Measurements from ENCODE around the gene L3MBTL4. TPM values are rescaled to one million over a fixed set of nuclear protein-coding genes. Genes with fewer than 3 reads are reported as not detected.
"Not testable (repeated sequence)": the region's sequence is repeated elsewhere in the genome, so short reads cannot be mapped to it uniquely, and the experiment has no call there.

Gene L3MBTL4
- total RNA-seq, 1 donor from 2014 or later: 7.5 TPM

DNA sequence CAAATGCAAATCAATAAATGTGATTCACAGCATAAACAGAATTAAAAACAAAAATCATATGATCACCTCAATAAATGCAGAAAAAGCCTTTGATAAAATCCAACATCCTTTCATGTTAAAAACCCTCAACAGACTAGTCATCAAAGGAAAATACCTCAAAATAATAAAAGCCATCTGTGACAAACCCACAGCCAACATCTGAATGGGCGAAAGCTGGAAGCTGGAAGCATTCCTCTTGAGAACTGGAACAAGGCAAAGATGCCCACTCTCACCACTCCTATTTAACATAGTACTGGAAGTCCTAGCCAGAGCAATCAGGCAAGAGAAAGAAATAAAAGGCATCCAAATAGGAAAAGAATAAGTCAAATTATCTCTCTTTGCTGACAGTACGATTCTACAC, 367.1 kb downstream of the L3MBTL4 start:
- DNase-seq (ENCODE audit: low spot score): not testable (repeated sequence)

DNA sequence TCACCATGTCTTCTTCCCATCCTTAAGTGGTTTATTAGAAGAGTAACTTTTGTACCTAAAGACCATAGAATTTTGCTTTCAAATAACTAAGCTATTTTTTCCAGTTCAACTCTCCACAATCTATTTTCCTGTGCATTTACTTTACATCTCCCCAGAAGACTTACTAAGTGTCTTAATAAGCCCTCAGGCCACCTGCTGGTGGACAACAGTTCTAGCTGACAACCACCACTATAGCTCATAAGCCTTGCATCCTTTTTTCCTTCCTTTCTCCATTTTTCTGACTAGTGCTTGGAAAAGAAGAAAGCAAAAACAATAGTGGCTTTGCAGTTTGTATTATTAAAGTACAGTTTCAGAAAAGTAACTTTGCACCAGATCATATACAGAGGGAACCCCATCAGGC, 369.9 kb downstream of the L3MBTL4 start:
- DNase-seq (ENCODE audit: low spot score): no peak

DNA sequence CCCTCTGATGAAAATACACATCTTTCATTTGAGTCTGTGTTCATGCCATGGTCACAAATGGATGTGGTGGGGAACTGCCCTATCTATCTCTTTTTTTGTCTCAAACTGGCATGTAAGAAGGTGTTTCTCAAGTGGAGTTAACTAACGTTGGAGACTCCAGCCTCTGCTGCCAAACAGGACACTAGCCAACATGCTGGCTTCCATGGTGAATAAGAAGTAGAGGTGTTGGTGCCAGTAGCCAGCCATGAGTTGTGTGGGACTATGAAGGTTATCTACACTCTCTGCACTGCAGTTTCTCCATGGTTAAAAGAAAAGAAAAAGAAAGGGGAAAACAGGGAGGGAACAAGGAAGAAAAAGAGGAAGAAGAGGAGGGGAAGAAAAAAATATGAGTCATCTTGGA, 370.4 kb downstream of the L3MBTL4 start:
- DNase-seq (ENCODE audit: low spot score): no peak

DNA sequence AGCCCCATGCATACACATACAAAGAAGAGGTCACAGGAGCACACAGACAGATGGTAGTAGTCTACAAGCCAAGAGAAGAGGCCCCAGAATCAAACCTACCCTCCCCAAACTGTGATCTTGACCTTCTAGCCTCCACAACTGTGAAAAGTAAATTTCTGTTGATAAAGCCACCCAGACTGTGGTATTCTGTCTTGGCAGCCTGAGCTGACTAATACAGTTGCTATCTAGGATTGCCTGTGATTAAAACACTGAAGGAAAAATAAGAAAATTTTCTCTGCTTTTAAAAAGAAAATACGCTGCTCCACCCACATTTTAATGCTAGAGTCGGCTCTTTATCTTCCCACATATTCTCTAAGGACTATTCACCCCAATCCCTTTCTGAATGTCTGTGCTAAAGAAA, 375.7 kb downstream of the L3MBTL4 start:
- no peak for DNase-seq (ENCODE audit: low spot score)

DNA sequence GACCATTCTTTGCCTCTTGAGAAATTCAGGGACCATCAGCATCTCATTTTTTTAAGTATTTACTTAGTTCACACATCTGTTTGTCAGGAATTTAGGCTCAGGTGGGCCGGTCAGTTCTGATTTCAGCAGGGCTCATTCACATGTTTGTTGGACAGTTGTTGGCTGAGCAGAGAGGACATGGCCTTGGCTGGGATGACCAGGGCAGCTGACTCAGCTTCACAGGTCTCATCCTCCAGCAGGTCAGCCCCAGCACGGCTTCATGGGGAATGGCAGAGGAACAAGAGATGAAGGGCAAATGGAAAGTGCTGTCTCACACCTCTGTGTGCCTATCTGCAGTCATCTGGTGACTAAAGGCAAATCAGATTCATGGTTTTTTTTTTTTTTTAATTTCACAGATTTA, 383.3 kb downstream of the L3MBTL4 start:
- no peak for DNase-seq (ENCODE audit: low spot score)

DNA sequence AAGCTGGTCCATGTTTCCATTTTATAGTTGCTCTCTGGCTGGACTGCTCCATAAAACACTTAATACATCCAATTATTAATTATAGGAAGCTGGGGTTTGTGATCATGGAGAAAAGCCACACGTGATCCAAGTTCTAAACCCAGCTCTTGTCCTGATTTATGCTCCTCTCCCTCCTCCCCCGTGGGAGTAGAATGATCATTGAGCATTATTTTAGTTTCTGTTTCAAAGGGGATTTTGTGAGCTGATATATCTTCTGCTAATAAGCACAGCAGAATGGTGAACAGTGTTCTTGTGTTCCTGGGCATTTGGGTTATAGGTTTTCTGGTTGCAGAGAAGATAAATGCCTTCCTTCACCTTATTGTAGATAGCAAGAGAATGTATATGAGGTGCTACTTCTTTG, 383.7 kb downstream of the L3MBTL4 start:
- DNase-seq (ENCODE audit: low spot score): no peak

DNA sequence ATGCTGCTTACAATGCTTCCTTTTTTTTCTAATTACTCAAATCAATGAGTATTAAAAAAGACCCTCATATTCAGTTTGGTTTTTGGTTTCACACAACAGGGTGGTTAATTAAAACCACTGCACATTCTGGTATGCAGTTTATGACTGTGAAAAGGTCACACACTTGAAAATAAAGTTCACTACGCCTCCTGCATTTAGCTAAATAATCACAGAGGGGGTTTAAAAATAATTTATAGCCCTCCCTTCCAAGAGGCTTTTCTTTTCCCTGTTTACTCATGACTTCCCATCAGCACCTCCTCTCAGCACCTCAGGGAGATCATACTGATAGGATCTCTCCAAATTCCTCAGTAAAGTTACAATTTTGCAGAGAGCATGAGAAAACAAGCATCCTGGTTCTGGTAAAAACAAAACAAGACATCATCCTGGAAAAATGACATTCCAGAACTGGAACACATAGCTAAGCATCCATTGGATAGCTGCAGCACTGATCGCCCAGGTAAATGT, 389.9 kb downstream of the L3MBTL4 start:
- no peak for DNase-seq (ENCODE audit: low spot score)

DNA sequence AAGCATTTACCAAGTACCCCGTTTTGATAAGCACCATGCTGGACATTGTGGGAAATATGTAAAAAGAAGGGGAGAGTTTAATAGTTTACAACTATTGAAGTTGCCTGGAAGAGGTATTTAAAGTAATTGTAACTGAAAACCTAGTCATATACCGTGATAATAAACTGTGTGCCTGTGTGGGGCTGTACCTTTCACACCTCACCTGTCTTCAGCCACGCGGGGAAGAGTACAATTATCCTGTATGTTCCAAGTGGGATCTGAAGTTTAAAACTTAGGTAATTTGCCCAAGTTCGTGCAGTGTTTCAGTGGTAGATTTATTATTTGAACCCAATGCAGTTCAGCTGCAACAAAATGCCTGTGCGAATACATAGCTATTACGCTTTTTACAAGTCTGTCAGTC, 391.2 kb downstream of the L3MBTL4 start:
- no peak for DNase-seq (ENCODE audit: low spot score)

DNA sequence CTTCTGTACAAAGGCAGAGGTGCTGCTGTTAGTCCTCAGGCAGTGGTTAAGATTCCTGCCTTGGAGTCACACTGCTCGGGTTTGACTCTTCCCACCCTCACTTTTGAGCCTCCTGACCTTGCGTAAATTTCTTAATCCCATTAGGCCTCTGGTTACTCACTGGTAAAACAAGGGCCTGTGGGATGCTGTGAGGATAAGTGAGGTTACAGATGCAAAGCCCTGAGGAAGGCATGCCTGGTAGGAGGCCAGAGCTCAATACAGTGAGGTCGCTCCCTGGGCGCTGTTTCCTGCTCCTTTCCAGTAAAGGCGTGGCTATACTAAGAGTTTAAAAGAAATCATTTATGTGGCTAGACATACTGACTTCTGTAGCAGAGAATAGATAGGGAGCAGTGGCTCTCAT, 391.9 kb downstream of the L3MBTL4 start:
- no peak for DNase-seq (ENCODE audit: low spot score)

DNA sequence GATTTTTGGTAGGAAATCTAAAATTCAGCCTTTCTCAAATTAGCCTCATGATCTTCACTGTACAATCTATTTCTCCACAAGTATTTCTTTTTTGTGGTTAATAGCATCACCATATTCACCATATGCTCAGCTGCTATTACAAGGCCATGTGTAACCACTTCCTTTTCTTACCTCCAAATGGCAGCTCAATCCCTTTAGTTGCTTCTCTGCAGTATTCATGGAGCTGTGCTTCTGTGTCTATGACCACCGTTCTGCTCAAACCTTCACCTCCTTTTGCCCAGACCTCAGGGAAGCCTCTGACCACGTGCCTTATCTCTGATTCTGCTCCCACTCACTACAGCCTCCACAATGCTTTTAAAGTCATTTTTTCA, 392.7 kb downstream of the L3MBTL4 start:
- no peak for DNase-seq (ENCODE audit: low spot score)

DNA sequence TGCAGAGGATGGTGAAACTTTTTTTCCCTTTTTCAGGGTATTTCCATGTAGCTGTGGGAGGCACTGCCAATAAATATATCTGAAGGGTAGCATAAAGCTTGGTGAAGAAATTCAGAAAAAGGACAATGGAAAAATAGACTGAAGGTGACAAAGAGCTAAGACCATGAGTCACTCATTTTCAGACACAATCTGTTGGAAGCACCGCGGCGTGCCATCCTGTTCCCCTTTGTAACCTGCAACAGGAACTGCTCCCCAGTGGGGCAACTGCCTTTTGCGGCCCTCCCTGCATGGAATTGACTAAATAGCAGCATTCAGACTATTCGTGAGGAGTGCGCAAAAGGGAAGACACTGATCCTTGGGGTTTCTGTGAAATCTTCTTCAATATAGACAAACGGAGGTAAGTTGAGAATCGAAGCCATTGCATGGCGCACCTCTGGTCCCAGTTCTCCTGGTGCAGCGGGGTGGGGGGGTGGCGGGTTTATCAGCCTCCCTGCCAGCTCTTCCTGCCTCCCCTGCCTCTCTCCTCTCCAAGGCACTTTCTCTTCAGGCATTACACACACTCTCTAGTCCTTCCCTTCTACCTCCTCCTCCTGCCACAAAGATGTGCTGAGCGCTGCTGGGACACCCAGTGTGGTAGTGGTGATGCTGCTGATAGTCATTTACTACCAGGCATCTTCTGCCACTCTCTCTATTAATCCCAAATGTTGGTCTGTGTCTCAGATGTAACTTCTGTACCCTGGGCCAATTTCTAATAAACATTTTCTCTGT, 393.2 kb downstream of the L3MBTL4 start:
- no peak for DNase-seq (ENCODE audit: low spot score)

DNA sequence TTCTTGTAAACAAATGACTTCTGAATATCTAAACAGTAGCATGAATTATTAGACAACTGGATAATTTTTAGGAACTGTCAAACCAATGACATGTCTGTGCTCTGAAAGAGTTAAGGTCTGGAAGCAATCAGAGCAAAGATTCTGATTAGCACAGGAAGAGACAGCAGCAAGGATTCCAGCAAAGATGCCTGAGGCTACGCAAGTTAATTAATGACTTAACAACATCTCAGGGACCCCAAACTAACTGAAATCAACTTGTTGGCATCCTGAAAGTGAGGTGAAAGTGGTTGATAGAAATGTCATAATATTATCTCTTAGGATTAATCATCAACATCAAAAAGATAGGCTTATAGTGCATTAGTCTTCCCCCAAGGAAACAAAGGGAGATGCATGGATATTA, 396.0 kb downstream of the L3MBTL4 start:
- DNase-seq (ENCODE audit: low spot score): no peak

DNA sequence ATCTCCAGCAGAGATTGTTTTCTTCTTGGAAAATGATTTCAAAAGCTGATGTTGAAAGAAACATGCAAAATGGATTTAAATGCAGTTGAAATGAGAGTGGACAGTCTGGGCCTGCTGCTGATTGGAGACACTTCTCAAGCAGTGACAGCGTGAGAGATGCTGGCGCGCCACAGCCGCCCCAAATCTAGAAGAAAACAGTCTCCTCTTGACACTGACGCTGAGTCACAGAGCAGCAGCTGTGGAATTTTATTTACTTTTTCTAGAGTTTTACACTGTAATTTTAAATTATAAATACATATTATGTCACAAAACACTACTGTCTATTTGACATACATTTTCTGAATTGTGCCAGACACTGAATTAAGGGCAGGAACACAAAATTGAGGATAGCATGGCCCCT, 397.5 kb downstream of the L3MBTL4 start:
- no peak for DNase-seq (ENCODE audit: low spot score)

DNA sequence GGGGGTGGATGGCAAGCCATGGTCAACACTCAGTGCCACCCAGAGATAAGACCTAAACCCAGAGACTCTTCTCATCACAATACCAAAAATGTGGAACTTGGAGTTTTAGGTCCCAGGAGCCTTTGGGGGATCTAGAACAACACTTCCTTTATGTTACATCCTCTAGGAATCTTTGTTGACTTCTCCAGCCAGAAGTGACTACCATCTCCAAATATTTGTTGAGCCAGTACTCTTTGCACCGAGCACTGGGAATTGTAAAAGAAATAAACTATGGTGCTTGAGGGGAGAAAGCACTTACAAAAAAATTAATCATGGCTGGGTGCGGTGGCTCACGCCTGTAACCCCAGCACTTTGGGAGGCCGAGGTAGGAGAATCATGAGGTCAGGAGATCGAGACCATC, 399.3 kb downstream of the L3MBTL4 start:
- no peak for DNase-seq (ENCODE audit: low spot score)

DNA sequence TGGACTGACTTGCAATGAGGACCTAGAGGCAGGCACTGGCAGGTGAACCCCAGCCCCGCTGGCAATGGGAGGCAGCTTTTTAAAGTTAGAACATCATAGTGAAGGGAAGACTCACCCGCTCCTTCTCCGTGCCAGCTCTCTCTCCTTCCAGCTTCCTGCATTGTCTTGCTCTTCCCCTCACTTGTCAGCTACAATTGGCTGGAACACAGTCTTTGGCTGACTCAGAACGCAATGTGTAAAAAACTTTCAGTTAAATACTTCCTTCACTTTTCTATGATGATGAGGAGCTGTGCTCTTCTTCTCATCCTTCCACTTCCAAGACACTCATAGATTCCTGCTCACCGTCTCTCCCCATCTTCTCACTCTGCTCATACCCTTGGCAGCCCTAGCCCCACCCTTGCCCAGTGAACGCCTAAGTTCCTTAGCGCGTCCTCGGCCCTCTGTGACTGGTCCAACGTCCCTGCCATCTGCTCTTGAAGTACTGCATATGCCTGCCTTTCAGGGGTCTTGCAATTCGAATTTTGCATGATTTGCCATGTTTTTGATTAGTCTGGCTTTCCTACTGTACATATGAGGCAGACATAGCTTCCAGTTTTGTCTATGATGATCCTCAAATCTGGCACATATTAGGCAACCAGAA, 401.4 kb downstream of the L3MBTL4 start:
- no peak for DNase-seq (ENCODE audit: low spot score)

DNA sequence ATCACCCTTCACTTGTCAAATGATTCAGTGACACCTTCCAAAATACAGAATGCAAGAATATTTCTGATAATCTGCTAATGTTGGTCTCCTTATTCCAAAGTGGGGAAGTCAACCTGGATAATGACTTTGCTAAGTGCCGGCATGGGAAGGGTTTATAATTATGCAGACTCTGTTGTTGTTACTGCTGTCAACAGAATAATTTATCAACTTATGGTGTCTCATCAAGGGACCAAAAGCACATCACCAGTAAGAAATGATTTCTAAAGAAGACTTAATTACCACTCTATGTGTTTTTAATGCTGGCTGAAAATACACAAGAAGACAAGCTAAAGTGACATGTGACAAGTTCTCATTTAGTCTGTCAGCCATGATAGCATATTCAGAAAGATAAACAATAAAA, 403.8 kb downstream of the L3MBTL4 start:
- no peak for DNase-seq (ENCODE audit: low spot score)

DNA sequence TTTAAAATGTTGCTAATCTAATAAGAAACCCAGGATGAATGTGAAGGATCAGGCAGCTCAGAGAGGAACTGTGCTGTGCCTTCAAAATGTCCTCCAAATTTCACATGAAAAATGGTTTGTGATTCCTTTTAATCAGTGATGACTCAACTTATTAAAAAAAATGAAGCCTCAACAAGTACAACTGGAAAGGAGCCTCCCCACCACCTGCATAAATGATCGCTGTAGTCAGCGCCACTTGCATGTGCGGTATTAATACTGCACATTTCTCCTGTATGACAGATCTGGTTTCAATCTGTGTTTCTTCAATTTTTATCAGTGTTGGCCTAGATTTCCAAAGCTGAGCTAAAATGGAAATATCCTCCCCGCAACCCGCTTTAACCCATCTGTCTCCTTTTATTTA, 404.4 kb downstream of the L3MBTL4 start:
- no peak for DNase-seq (ENCODE audit: low spot score)

DNA sequence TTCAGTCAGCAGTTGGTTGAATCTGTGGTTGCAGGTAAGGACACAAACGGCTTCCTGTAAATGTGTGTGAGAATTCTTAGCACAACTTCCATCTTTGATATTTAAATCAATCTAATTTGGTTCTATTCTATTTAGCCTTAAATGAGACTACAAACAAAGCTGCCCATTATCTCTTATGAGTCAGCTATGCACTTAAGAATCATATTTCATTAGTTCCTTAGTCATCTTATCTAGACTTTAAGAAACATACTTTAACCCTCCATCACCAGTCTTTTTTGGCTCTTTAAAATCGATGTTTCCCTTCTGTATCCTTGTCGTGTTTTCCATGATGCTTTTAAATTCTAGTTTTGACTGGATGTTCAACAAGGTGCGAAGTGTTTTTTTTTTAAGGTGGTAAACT, 405.0 kb downstream of the L3MBTL4 start:
- DNase-seq (ENCODE audit: low spot score): no peak

DNA sequence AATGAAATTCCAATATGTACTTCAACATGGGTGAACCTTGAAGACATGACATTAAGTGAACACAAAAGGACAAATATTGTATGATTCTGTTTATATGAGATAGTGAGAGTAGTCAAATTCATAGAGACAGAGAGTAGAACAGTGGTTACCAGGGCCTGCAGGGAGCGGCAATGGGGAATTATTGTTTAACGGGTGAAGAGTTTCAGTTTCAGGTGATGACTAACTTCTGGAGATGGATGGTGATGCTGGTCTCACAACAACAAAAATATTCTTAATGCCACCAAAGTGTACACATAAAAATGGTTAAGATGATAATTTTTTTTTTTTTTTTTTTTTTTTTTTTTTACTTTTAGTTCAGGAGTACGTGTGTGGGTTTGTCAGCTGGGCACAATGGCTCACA, 410.0 kb downstream of the L3MBTL4 start:
- no peak for DNase-seq (ENCODE audit: low spot score)

DNA sequence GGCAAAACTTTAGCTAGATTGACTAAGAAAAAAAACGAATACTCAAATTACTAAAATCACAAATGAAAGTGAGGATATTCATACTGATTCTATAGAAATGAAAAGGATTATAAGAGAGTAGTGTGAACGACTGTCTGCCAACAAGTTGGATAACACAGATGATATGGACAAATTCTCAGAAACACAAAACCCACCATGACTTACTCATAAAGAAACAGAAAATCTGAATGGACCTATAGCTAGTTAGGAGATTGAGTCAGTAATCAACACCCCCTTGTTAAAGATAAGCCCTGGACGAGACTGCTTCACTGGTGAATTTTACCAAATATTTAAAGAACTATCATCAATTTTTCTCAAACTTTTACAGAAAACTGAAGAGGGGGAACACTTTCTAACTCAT, 410.6 kb downstream of the L3MBTL4 start:
- DNase-seq (ENCODE audit: low spot score): no peak

DNA sequence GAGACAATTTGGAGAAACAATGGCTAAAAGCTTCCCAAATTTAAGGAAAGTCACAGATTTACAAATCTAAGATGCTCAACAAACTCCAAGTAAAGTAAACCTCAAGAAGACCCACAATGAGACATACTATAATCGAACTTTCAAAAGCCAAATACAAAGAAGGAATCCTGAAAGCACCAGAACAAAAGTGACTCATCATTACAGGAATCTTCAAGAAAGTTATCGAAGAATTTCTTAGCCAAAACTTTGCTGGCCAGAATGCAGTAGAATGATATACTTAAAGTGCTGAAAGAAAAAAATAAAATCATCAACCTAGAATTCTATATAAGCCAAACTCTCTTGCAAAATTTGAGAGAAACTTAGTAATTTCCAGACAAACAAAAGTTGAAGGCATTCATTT, 412.8 kb downstream of the L3MBTL4 start:
- DNase-seq (ENCODE audit: low spot score): no peak

DNA sequence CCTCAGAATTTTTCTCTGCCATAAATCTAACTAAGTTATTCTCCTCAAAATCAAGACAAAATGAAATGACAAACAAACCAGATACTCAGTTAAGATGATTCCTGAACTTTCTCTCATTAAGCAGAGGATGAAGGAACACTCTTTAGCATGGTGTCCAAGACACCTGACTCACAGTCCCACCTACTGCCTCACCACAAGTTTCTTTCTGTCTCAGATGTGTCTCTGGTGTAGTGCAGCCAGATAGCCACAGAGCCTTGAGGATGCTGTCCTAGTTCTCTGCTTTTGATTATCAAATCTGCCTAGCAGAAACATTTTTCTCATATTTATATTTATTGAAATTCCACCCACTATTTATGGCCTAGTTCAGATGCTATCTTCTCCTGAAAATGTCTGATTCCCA, 415.8 kb downstream of the L3MBTL4 start:
- no peak for DNase-seq (ENCODE audit: low spot score)

Data from mesenteric fat pad (tissue), 1 donor.